ENCODE results near the gene PDE5A.

Gene PDE5A

DNA sequence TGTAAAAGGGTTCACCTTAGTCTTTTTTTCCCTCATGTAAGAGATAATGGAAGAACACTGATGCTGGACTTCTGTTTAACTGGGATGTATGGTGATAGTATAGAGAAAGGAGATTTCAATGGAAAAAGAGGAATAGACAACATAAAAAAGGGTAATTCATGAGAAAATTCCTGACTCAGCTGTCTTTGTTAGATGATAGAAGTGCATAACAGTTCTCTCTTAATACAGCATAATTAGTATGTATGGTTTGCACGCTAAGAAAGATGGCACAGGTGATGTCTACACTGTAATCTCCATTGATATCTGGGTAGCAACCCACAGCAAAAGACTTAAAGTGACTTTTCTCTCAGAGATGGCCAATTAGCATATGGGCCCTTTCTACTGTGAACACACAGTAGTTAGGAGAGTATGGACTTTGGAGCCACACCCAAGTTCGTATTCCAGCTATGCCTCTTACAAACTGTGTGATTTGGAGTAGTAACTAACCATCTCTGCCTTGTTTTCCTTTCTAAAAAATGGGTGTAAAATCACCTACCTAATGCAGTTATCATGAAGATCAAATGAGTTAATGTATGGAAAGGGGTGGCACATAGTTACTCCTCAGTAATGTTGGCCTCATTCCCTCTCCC is 149.3 kb downstream of the PDE5A start:
- Histone ChIP-seq H3F3A (ENCODE audit: insufficient read depth) (no peaks in the 10 kb centered on the region), H3K36me3 (ENCODE audit: low read length) (no peaks in the 10 kb centered on the region), H3K79me2 (ENCODE audit: insufficient read depth, low read length) (no peaks in the 10 kb centered on the region), H2AFZ (ENCODE audit: low read depth, low read length, severe bottlenecking) (no peak overlapping the region), H3K27me3 (ENCODE audit: low read length) (no peaks in the 10 kb centered on the region), H3K4me2 (ENCODE audit: low read depth, low read length, poor library complexity, severe bottlenecking) (no peak overlapping the region), H3K9me3 (ENCODE audit: insufficient read depth, low read length) (no peaks in the 10 kb centered on the region), H3K27ac (ENCODE audit: low read depth, low read length) (no peak overlapping the region), H3K4me3 (ENCODE audit: insufficient read depth, low read length, poor library complexity, severe bottlenecking) (no peak overlapping the region), H4K20me1 (ENCODE audit: low read depth, low read length) (no peaks in the 10 kb centered on the region), H3K9ac (ENCODE audit: low read length) (no peak overlapping the region), H3K9me2 (replicated peaks; ENCODE audit: insufficient read depth, low read length) (no peaks in the 10 kb centered on the region)
- TF ChIP-seq EZH2phosphoT487 (conservative IDR thresholded peaks at IDR 0.05; ENCODE audit: low read length): no peak
- TF ChIP-seq, protein P1, sequence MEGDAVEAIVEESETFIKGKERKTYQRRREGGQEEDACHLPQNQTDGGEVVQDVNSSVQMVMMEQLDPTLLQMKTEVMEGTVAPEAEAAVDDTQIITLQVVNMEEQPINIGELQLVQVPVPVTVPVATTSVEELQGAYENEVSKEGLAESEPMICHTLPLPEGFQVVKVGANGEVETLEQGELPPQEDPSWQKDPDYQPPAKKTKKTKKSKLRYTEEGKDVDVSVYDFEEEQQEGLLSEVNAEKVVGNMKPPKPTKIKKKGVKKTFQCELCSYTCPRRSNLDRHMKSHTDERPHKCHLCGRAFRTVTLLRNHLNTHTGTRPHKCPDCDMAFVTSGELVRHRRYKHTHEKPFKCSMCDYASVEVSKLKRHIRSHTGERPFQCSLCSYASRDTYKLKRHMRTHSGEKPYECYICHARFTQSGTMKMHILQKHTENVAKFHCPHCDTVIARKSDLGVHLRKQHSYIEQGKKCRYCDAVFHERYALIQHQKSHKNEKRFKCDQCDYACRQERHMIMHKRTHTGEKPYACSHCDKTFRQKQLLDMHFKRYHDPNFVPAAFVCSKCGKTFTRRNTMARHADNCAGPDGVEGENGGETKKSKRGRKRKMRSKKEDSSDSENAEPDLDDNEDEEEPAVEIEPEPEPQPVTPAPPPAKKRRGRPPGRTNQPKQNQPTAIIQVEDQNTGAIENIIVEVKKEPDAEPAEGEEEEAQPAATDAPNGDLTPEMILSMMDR (IDR thresholded peaks at IDR 0.05; ENCODE audit: insufficient read depth, low read length, poor library complexity, severe bottlenecking): no peak

DNA sequence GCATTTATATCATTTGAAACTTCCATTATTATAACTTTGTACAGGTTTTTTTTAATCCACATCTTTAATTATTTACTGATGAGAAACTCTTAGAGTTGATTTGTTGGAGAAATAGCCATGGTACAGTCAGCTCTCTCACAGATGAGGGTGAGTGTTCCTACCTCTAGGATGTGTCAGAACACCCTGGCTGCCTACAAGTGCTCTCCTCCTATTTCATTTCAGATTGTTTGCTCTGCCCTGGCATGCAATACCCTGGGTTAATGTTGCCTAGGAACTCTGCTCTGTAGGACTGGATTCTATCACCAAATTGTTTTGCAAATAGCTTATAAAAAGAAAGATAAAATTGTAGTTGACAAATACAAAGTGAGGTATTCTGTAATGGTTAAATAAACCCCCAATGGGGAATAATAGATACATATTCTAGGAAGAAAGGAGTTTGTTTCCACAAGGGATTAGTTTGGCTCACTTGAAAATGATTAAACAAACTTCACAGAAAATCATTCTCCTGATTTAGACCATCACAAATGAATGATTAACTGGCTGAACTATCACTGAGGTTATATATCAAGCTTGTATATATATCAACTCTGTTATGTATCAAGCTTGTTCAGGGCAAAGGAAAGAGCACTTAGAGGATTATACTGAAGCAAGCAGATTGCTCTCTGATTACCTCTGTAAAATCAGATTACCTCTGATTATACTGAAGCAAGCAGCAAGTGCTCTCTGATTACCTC is 150.0 kb downstream of the PDE5A start:
- Histone ChIP-seq H3K4me3 (ENCODE audit: insufficient read depth, low read length, poor library complexity, severe bottlenecking) (no peak overlapping the region), H3K9ac (ENCODE audit: low read length) (no peak overlapping the region), H3K27ac (ENCODE audit: low read depth, low read length) (no peak overlapping the region), H3K36me3 (ENCODE audit: low read length) (no peaks in the 10 kb centered on the region), H3K27me3 (ENCODE audit: low read length) (no peaks in the 10 kb centered on the region), H3K79me2 (ENCODE audit: insufficient read depth, low read length) (no peaks in the 10 kb centered on the region), H2AFZ (ENCODE audit: low read depth, low read length, severe bottlenecking) (no peak overlapping the region), H4K20me1 (ENCODE audit: low read depth, low read length) (no peaks in the 10 kb centered on the region), H3K4me2 (ENCODE audit: low read depth, low read length, poor library complexity, severe bottlenecking) (no peak overlapping the region), H3K9me3 (ENCODE audit: insufficient read depth, low read length) (no peaks in the 10 kb centered on the region), H3F3A (ENCODE audit: insufficient read depth) (no peaks in the 10 kb centered on the region), H3K9me2 (replicated peaks; ENCODE audit: insufficient read depth, low read length) (no peaks in the 10 kb centered on the region)
- no peak for TF ChIP-seq EZH2phosphoT487 (conservative IDR thresholded peaks at IDR 0.05; ENCODE audit: low read length)
- TF ChIP-seq, protein P1 (IDR thresholded peaks at IDR 0.05; ENCODE audit: insufficient read depth, low read length, poor library complexity, severe bottlenecking): no peak

GRCh38 chr4:119477412-119478053 is 151.1 kb downstream of the PDE5A start:
- no peaks in the 10 kb centered on the region for H3K27me3 ChIP-seq (ENCODE audit: low read length)
- H2AFZ ChIP-seq (ENCODE audit: low read depth, low read length, severe bottlenecking): no peak overlapping the region
- no peaks in the 10 kb centered on the region for H3K79me2 ChIP-seq (ENCODE audit: insufficient read depth, low read length)
- no peaks in the 10 kb centered on the region for H3K36me3 ChIP-seq (ENCODE audit: low read length)
- H4K20me1 ChIP-seq (ENCODE audit: low read depth, low read length): no peaks in the 10 kb centered on the region
- no peaks in the 10 kb centered on the region for H3F3A ChIP-seq (ENCODE audit: insufficient read depth)
- H3K4me2 ChIP-seq (ENCODE audit: low read depth, low read length, poor library complexity, severe bottlenecking): no peak overlapping the region
- TF ChIP-seq, protein P1 (IDR thresholded peaks at IDR 0.05; ENCODE audit: insufficient read depth, low read length, poor library complexity, severe bottlenecking): no peak
- TF ChIP-seq EZH2phosphoT487 (conservative IDR thresholded peaks at IDR 0.05; ENCODE audit: low read length): no peak
- no peak overlapping the region for H3K27ac ChIP-seq (ENCODE audit: low read depth, low read length)
- H3K4me3 ChIP-seq (ENCODE audit: insufficient read depth, low read length, poor library complexity, severe bottlenecking): no peak overlapping the region
- H3K9me2 ChIP-seq (replicated peaks; ENCODE audit: insufficient read depth, low read length): no peaks in the 10 kb centered on the region
- no peaks in the 10 kb centered on the region for H3K9me3 ChIP-seq (ENCODE audit: insufficient read depth, low read length)
- no peak overlapping the region for H3K9ac ChIP-seq (ENCODE audit: low read length)
